GM11168 (cell line): Measurements from ENCODE around the gene MUC6.
"Not testable (repeated sequence)": the region's sequence is repeated elsewhere in the genome, so short reads cannot be mapped to it uniquely, and the experiment has no call there.

Experiments used
- in situ Hi-C: fragments of 300-500 bp; cut with MboI; formaldehyde crosslinking; loops from one replicate; pipeline ENCODE4 v1.12.0; 2022; ENCODE audit warnings: low sequenced_read_pairs; ENCODE audit not compliant: unreplicated experiment

The MUC6 gene

GRCh38 chr11:1026641-1027482 lies 9.7 kb downstream of the MUC6 start:
- in situ Hi-C loops = no loop called here

DNA sequence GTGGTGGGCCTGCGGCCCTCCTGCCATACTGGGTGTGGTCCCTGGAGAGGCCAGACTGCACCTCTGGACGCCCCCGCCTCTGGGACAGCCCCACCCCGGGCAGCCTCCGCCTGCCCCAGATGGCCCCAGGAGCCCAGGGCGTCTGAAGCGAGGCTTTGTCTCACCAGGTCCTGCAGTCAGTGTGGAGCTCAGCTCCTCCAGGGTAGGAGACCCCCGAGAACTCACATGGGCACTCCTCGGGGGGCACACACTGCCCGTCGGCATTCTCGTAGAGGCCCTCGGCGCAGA lies 10.4 kb downstream of the MUC6 start:
- in situ Hi-C loops = no loop called here

GRCh38 chr11:1025410-1026162 lies 10.9 kb downstream of the MUC6 start:
- in situ Hi-C loops = no loop called here

GRCh38 chr11:1024597-1025409 lies 11.7 kb downstream of the MUC6 start:
- in situ Hi-C loops = no loop called here

DNA sequence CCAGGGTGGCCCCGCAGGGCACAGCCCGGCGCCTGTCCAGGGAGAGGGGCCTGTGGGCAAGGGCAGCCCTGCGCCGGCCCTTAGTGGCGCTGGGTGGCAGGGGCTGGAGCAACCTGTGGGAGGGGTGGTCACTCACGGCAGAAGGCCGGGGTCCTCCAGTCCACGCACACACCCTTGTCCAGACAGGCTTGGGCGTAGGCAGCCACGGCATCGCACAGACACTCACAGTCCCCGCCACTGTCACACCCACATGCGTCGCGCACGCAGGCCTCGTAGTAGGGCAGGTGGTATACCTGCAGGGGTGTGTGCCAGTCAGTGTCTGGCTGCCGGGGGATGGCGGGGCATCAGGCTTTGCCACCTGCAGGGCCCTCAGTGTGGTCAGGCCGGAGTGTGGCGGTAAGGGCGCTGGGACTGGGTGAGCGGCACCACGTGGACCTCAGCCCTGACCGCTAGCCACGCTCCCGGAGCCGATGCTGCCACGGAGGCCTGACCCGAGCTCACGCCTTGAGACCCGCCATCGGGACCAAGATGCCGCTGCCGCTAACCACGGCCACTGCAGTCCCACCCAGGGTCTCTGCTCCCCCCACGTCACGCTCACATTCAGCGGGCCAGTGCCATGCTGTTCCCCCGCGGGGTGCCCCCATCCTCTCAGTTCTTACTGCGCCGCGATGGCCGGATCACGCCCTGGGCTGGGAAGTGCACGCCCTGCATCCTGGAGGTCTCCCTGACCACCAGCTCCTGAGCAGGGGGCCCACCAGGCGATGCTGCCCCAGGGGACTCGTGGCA lies 12.5 kb downstream of the MUC6 start:
- in situ Hi-C loops = no loop called here

- in situ Hi-C loops = no loop called here
Observed at GRCh38 chr11:1022908-1023810, 13.4 kb downstream of the MUC6 start.

DNA sequence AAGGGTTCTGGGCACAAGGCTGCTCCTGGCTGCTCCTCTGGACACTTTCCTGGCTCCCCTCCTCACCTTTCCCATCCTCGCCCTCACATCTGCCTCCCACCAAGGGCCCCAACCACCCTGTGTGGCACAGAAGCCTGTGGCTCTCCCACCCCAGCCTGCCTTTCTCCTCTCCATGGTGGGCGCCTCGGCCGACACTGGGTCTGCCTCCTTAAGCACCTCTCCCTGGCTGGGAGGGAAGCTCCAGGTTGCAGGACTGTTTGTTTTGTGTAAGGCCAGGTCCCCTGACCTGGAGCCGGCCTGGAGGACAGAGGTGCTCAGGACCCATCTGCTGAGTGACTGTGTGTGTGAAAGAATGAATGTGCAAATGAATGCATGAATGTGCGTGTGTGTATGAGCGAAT lies 14.1 kb downstream of the MUC6 start:
- in situ Hi-C loops = no loop called here

DNA sequence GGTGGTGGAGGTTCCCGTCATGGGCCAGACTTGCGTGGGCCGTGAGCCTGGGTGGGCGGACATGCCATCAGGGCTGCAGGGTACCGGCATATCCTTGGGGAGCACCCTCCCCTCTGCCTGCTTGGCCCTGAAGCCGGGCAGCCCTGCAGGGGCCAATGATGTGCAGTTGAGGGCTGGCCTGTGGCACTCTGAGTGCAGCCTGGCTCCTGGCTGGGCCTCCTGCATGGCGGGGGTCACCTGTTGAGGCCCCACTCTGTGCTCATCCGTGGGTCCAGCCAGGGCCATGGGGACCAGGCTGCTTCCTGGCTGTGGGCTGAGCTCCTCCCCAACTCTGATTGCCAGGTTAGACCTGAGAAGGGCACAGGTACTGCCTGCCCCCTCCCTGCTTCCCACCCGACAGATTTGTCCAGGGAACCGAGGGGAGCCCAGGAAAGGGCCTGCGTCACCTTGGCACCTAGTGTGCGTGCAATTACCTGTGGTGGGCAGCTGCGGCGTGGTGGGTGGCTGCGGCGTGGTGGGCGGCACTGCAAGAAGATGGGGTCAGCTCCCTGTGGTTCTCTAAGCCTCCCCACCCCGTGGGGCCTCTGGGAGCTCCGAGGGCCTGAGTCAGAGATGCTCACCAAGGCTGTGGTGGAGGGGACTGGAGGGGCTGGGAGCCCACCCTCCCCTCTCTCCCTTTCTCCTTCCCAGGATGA lies 16.2 kb downstream of the MUC6 start:
- in situ Hi-C loops = no loop called here

GRCh38 chr11:1019321-1019910 lies 17.1 kb downstream of the MUC6 start:
- in situ Hi-C loops = no loop called here

DNA sequence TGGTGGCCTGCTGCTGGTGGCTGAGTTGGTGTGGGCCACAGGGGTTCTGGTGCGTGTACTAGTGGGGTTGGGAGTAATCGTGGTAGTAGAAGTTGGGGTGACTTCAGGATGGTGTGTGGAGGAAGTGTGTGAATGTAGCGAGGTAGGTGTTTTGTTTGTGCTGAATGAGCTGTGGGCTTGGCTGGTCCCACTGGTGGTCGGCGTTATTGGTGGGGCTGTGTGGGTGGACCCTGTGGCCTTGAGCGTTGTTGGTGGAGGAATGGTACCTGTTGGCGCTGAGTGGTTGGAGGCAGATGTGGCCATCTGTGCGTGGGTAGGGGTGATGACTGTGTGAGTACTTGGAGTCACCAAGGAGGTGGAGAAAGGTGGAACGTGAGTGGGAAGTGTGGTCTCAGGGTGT lies 18.4 kb downstream of the MUC6 start:
- in situ Hi-C loops = no loop called here

DNA sequence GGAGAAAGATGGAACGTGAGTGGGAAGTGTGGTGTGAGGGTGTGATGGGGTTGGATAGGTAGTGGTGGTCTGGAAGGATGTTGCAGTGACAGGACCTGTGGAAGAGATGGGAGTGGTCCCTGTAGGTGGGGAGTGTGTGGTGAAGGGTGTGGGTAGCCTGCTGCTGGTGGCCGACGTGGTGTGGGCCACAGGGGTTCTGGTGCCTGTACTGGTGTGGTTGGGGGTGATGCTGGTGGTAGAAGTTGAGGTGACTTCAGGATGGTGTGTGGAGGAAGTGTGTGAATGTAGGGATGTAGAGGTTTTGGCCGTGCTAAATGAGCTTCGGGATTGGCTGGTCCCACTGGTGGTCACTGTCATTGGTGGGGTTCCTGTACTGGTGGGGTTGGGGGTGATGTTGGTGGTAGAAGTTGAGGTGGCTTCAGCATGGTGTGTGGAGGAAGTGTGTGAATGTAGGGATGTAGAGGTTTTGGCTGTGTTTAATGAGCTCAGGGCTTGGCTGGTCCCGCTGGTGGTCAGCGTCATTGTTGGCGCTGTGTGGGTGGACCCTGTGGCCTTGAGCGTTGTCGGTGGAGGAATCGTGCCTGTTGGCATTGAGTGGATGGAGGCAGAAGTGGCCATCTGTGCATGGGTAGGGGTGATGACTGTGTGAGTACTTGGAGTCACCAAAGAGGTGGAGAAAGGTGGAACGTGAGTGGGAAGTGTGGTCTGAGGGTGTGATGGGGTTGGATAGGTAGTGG lies 19.1 kb downstream of the MUC6 start:
- in situ Hi-C loops = no loop called here

DNA sequence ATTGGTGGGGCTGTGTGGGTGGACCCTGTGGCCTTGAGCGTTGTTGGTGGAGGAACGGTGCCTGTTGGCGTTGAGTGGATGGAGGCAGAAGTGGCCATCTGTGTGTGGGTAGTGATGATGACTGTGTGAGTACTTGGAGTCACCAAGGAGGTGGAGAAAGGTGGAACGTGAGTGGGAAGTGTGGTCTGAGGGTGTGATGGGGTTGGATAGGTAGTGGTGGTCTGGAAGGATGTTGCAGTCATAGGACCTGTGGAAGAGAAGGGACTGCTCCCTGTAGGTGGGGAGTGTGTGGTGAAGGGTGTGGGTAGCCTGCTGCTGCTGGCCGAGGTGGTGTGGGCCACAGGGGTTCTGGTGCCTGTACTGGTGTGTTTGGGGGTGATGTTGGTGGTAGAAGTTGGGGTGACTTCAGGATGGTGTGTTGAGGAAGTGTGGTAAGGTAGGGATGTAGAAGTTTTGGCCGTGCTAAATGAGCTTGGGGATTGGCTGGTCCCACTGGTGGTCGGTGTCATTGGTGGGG lies 19.9 kb downstream of the MUC6 start:
- in situ Hi-C loops = not testable (repeated sequence)

DNA sequence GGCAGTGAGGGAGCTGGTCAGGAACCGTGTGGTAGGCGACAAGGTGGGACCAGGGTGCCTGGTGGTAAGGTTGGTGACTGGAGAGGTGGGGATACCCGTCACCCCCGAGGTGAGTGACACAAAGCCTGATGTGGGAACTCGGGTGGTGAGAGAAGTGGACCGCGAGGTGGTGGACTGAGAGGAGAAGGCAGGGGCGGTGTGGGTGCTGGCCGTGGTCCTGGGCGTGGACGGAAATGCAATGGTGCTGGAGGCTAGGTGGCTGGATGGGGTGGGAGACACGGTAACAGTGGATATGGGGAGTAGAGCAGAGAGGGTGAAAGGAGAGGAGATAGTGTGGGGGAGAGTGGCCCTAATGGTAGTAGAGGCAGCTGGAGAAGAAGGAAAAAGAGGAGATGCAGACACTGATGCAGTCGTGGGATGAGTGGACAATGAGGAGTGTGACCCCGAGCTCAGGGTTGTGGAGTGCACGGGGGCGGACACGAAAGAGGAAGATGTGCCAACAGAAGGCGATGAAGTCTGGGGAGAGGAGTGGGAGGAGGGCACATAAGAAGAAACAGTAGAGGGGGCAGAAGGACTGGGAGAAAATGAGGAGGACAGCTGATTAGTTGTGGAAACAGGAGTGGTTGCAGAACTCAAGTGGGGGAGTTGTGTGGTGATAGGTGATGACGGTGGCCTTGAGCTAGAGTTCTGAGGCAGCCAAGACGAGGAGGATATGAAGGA lies 20.5 kb downstream of the MUC6 start:
- in situ Hi-C loops = no loop called here

DNA sequence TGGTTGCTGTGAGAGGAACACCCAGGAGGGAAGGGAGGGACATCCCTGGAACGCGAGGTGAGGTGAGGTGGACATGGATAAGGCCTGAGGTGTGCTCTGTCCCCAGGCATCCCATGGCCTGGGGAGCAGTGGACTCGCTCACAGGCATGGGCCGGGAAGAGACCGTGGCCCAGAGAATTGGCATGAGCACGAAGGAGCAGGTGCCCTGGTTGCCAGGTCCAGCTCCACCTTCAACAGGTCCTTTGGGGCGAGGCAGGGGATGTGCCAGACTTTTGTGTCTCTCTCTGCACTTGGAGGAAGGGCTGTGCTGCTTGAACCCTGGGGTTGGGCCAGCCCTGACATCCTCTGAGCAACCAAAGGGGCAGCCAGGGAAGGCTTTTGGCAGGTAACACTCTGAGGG lies 21.5 kb downstream of the MUC6 start:
- in situ Hi-C loops = no loop called here

GRCh38 chr11:1014276-1014675 lies 22.2 kb downstream of the MUC6 start:
- in situ Hi-C loops = no loop called here

- in situ Hi-C loops = no loop called here
Observed at GRCh38 chr11:1013631-1013935, 22.9 kb downstream of the MUC6 start.
